ENCODE measurements around the gene MPV17L2. TPM values are rescaled to one million over a fixed set of nuclear protein-coding genes. Genes with fewer than 3 reads are reported as not detected.

Gene MPV17L2
- total and polyA plus RNA-seq, 2 donors (not counting 3 experiments of a cell fraction or from before 2014, with no cell fraction given), result 13.8 to 27.6 TPM

DNA sequence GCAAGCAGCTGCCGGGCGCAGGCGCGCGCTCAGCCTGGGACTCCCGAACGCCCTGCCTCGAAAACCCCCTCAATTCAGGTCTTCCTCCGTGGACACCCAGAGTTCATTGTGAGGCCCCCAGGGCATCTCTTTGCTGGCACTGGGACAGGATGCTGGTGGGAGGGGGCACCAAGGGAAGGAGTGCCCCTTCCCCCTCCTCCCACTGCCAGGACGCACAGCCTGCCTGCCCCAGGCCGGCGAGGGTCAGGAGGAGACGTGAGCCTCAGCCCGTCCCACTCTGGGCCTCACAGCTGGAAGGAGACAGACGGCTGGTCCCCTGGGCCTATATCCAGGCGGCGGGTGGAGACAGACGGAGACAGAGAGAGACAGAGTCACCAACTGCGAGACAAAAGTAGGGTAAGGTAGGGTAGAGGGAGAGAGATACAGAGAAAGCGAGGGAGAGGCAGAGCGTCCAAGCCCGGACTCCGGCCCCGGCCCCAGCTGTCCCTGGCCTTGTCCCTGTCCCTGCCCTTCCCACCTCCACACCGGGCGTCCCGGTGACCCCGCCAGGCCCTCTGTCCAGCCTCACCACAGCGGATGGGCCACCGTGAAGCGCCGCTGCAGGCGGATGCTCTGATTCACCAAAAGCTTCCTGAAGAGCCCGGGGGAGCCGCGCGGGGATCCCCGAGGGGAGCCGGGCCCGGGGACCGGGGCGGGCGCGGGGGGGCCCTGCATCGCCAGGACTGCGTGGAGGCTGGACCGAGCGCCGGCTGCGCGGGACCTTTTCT is 32.9 kb downstream of the MPV17L2 start, which contains the start of gene PDE4C:
Gene PDE4C (minus strand): TSS at position 737 of the 767 bp plus-strand sequence. CDS start 23 bp downstream, at position 714.
- BruUV-seq (replicated peaks), result no TSS peak
- intact Hi-C loops (cut with micrococcal nuclease), result no loop called here
- POLR2A ChIA-PET, result no interaction called here

More for the DNA sequence above, 32.9 kb downstream of the MPV17L2 start, which contains the start of gene PDE4C:
- Histone ChIP-seq H3K4me1 (ENCODE audit: control insufficient read depth, extremely low read depth, insufficient read depth, low read length) (peaks cover 9% of the 10 kb centered on the region), H4K20me1 (replicated peaks; ENCODE audit: control insufficient read depth, extremely low read depth, insufficient read depth, low read length) (no peaks in the 10 kb centered on the region), H3K27me3 (ENCODE audit: control insufficient read depth in 2 of 2, insufficient read depth in 2 of 2, low read length in 2 of 2) (peaks cover 5% of the 10 kb centered on the region in 2 experiments), H3K9me1 (replicated peaks; ENCODE audit: control insufficient read depth, extremely low read depth, insufficient read depth, low read length) (no peaks in the 10 kb centered on the region), H3K4me2 (ENCODE audit: insufficient read depth, low read length) (no peak within 1 kb of the TSS), H3K9ac (replicated peaks; ENCODE audit: extremely low read depth, insufficient read depth, low read length) (no peak within 1 kb of the TSS), H2AFZ (ENCODE audit: low read depth, low read length) (no peak within 1 kb of the TSS), H3K79me2 (ENCODE audit: control insufficient read depth, insufficient read depth, low read length) (no peaks in the 10 kb centered on the region), H3K4me3 (replicated peaks in 1 of 3; ENCODE audit: insufficient read depth in 1 of 3, low read depth in 1 of 3, low read length in 3 of 3) (no peak within 1 kb of the TSS), H3K36me3 (ENCODE audit: control insufficient read depth in 2 of 2, extremely low read depth in 1 of 2, insufficient read depth in 2 of 2, low read length in 2 of 2) (no peaks in the 10 kb centered on the region), H3K9me3 (replicated peaks; ENCODE audit: control insufficient read depth, insufficient read depth, low read length) (no peaks in the 10 kb centered on the region), H3K27ac (ENCODE audit: insufficient read depth, low read depth, low read length) (no peak within 1 kb of the TSS)
- dilution Hi-C loops (cut with MboI; ENCODE audit: extremely low pct_ligation_motif_present, low sequenced_read_pairs), result no loop called here
- DNase-seq (ENCODE audit: low read depth, low spot score), result peak; percentile 24
- FAIRE-seq, result no peak
- CTCF ChIA-PET, result interaction anchor here (2.2 to 3.9 kb wide), 2 partner anchors 8 to 26 kb away, joined by 10 to 27 read pairs; no protein-coding TSS in a partner anchor
- TF ChIP-seq MAX (IDR thresholded peaks at IDR 0.05; ENCODE audit: insufficient read depth, insufficient read length), result no peak
- no peak for TF ChIP-seq POLR2AphosphoS5 (IDR thresholded peaks at IDR 0.05; ENCODE audit: insufficient read depth, low read depth, low read length)
- TF ChIP-seq EZH2 (IDR thresholded peaks at IDR 0.05; ENCODE audit: borderline replicate concordance, low read depth, low read length, severe bottlenecking), result peak; percentile 35
- TF ChIP-seq CTCF (IDR thresholded peaks at IDR 0.05; ENCODE audit: extremely low read depth in 1 of 2, insufficient read depth in 1 of 2, low read depth in 1 of 2, low read length in 2 of 2), result no peak
- TF ChIP-seq JUN (IDR thresholded peaks at IDR 0.05; ENCODE audit: borderline replicate concordance, insufficient read depth, insufficient read length, low read depth), result no peak
- no peak for TF ChIP-seq MYC (IDR thresholded peaks at IDR 0.05; ENCODE audit: low read depth, low read length)
- TF ChIP-seq FOS (IDR thresholded peaks at IDR 0.05; ENCODE audit: borderline replicate concordance, insufficient read depth, low read length), result peak; percentile 35
- TF ChIP-seq POLR2A (IDR thresholded peaks at IDR 0.05; ENCODE audit: low read depth, low read length), result no peak
- TF ChIP-seq GATA2 (IDR thresholded peaks at IDR 0.05; ENCODE audit: insufficient read depth, insufficient read length, low read depth, low read length), result no peak
